ENCODE data around the gene HIRIP3.

HIRIP3 gene

GRCh38 chr16:29986931-29987330, 8.5 kb downstream of the HIRIP3 start:
- POLR2A ChIA-PET: interaction anchor here (1.0 kb wide), 1 partner anchor 10 kb away, joined by 3 read pairs; no protein-coding TSS in a partner anchor
- no peak for DNase-seq (ENCODE audit: low read depth, low spot score)
- H3K4me3 ChIP-seq (ENCODE audit: low read depth, low read length): no peak overlapping the region
- TF ChIP-seq CTCF (IDR thresholded peaks at IDR 0.05; ENCODE audit: insufficient read depth, low read length, missing control alignments): no peak
- CTCF ChIA-PET: interaction anchor here (3.2 kb wide), 1 partner anchor 11 kb away, joined by 12 read pairs; no protein-coding TSS in a partner anchor

- H3K4me3 ChIP-seq (ENCODE audit: low read depth, low read length): no peak overlapping the region
- no peak for TF ChIP-seq CTCF (IDR thresholded peaks at IDR 0.05; ENCODE audit: insufficient read depth, low read length, missing control alignments)
- POLR2A ChIA-PET: interaction anchor here (1.0 to 1.4 kb wide), 2 partner anchors 9 to 10 kb away, joined by 3 to 4 read pairs; partner anchors contain the start of gene HIRIP3
- CTCF ChIA-PET: interaction anchor here (3.2 kb wide), 1 partner anchor 10 kb away, joined by 12 read pairs; no protein-coding TSS in a partner anchor
- no peak for DNase-seq (ENCODE audit: low read depth, low spot score)
Observed at GRCh38 chr16:29986231-29986630, 9.2 kb downstream of the HIRIP3 start.

GRCh38 chr16:29985271-29985811, 10.1 kb downstream of the HIRIP3 start:
- CTCF ChIA-PET: interaction anchor here (3.2 kb wide), 1 partner anchor 9 kb away, joined by 12 read pairs; no protein-coding TSS in a partner anchor
- DNase-seq (ENCODE audit: low read depth, low spot score): no peak
- H3K4me3 ChIP-seq (ENCODE audit: low read depth, low read length): no peak overlapping the region
- no peak for TF ChIP-seq CTCF (IDR thresholded peaks at IDR 0.05; ENCODE audit: insufficient read depth, low read length, missing control alignments)
- POLR2A ChIA-PET: interaction anchor here (0.6 to 1.4 kb wide), 4 partner anchors 8 to 12 kb away, joined by 3 to 5 read pairs (median 4); partner anchors contain the start of genes HIRIP3 and TAOK2

- no peak for TF ChIP-seq CTCF (IDR thresholded peaks at IDR 0.05; ENCODE audit: insufficient read depth, low read length, missing control alignments)
- POLR2A ChIA-PET: interaction anchor here (1.1 kb wide), 2 partner anchors 9 to 11 kb away, joined by 4 to 5 read pairs; partner anchors contain the start of gene TAOK2
- no peak overlapping the region for H3K4me3 ChIP-seq (ENCODE audit: low read depth, low read length)
- CTCF ChIA-PET: interaction anchor here (3.2 kb wide), 1 partner anchor 9 kb away, joined by 12 read pairs; no protein-coding TSS in a partner anchor
- no peak for DNase-seq (ENCODE audit: low read depth, low spot score)
Observed at GRCh38 chr16:29984764-29985147, 10.7 kb downstream of the HIRIP3 start.

GRCh38 chr16:29984137-29984763, 11.2 kb downstream of the HIRIP3 start:
- no peak for DNase-seq (ENCODE audit: low read depth, low spot score)
- ChIA-PET CTCF (interaction anchor here (3.2 kb wide), 1 partner anchor 8 kb away, joined by 12 read pairs; no protein-coding TSS in a partner anchor), POLR2A (no interaction called here)
- TF ChIP-seq CTCF (IDR thresholded peaks at IDR 0.05; ENCODE audit: insufficient read depth, low read length, missing control alignments): no peak
- H3K4me3 ChIP-seq (ENCODE audit: low read depth, low read length): no peak overlapping the region

GRCh38 chr16:29983420-29984136, 11.8 kb downstream of the HIRIP3 start:
- ChIA-PET CTCF (interaction anchor here (1.0 kb wide), 1 partner anchor 11 kb away, joined by 3 read pairs; no protein-coding TSS in a partner anchor), POLR2A (no interaction called here)
- TF ChIP-seq CTCF (IDR thresholded peaks at IDR 0.05; ENCODE audit: insufficient read depth, low read length, missing control alignments): no peak
- DNase-seq (ENCODE audit: low read depth, low spot score): no peak
- no peak overlapping the region for H3K4me3 ChIP-seq (ENCODE audit: low read depth, low read length)

Data from AG04449 (cell line).